C4-2B (cell line): Measurements from ENCODE around the gene CKS1B.

Source experiments
- ZFX ChIP-seq: fragments of 450-650 bp; IDR thresholded peaks from 2 replicates; pipeline ENCODE4 v1.6.1; 2017
- TF ChIP-seq, protein P1 (sequence below): fragments of 450-650 bp; conservative IDR thresholded peaks from 2 replicates; pipeline ENCODE4 v1.5.1; 2017; ENCODE audit warnings: mild to moderate bottlenecking

GRCh38 chr1:154961207-154962155 lies 13.0 kb upstream of the CKS1B start, which contains the start of gene PYGO2:
- TF ChIP-seq, protein P1, sequence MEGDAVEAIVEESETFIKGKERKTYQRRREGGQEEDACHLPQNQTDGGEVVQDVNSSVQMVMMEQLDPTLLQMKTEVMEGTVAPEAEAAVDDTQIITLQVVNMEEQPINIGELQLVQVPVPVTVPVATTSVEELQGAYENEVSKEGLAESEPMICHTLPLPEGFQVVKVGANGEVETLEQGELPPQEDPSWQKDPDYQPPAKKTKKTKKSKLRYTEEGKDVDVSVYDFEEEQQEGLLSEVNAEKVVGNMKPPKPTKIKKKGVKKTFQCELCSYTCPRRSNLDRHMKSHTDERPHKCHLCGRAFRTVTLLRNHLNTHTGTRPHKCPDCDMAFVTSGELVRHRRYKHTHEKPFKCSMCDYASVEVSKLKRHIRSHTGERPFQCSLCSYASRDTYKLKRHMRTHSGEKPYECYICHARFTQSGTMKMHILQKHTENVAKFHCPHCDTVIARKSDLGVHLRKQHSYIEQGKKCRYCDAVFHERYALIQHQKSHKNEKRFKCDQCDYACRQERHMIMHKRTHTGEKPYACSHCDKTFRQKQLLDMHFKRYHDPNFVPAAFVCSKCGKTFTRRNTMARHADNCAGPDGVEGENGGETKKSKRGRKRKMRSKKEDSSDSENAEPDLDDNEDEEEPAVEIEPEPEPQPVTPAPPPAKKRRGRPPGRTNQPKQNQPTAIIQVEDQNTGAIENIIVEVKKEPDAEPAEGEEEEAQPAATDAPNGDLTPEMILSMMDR: peak; percentile 92
- TF ChIP-seq ZFX: peak; percentile 87; the same call in 1 of the 2 replicates
